HG02943 (cell line): ENCODE measurements around the gene METTL26.

Experiments used
- ATAC-seq: cut with Tn5 transposase; IDR thresholded peaks from one replicate; pipeline ENCODE4 v1.9.1; 2021; ENCODE audit warnings: mild to moderate bottlenecking, low read depth, moderate library complexity; ENCODE audit not compliant: unreplicated experiment

The METTL26 gene

GRCh38 chr16:660459-661183 is 24.5 kb upstream of the METTL26 start:
- no peak for ATAC-seq

GRCh38 chr16:660132-660458 is 24.0 kb upstream of the METTL26 start:
- no peak for ATAC-seq

GRCh38 chr16:659618-660017 is 23.5 kb upstream of the METTL26 start:
- no peak for ATAC-seq

GRCh38 chr16:658679-659571 is 22.8 kb upstream of the METTL26 start:
- ATAC-seq, result no peak

GRCh38 chr16:657487-657886 is 21.4 kb upstream of the METTL26 start:
- no peak for ATAC-seq

- no peak for ATAC-seq
These were observed 17.9 kb upstream of the METTL26 start for GRCh38 chr16:654034-654433.

GRCh38 chr16:652454-653305 is 16.6 kb upstream of the METTL26 start:
- no peak for ATAC-seq

- ATAC-seq, result no peak
These were observed 15.7 kb upstream of the METTL26 start for GRCh38 chr16:651844-652243.

- ATAC-seq, result peak; percentile 8
These were observed 13.5 kb upstream of the METTL26 start for GRCh38 chr16:649631-650030.

GRCh38 chr16:648781-649589 is 12.9 kb upstream of the METTL26 start, which contains the start of gene WDR90:
Gene WDR90 (plus strand): TSS chr16:649365. CDS start chr16:649417, 52 bp downstream.
- peak; percentile 70 for ATAC-seq

GRCh38 chr16:648071-648780 is 12.1 kb upstream of the METTL26 start:
- no peak for ATAC-seq

- ATAC-seq, result no peak
These were observed 11.2 kb upstream of the METTL26 start for GRCh38 chr16:647173-647902.

GRCh38 chr16:646679-647172 is 10.6 kb upstream of the METTL26 start:
- ATAC-seq, result no peak

- ATAC-seq, result no peak
These were observed 10.0 kb upstream of the METTL26 start for GRCh38 chr16:645852-646678.

- ATAC-seq, result no peak
These were observed 8.5 kb upstream of the METTL26 start for GRCh38 chr16:644556-644955.

GRCh38 chr16:643050-643368 is 6.9 kb upstream of the METTL26 start:
- ATAC-seq, result no peak

GRCh38 chr16:642189-643049 is 6.3 kb upstream of the METTL26 start:
- no peak for ATAC-seq
